Fibroblast of gingiva (primary cell): ENCODE data around the gene BNIP1.

Experiments
- DNase-seq: peaks from one replicate; pipeline ENCODE4 v3.0.0-alpha.2; 2011; ENCODE audit warnings: low read depth

Gene BNIP1

DNA sequence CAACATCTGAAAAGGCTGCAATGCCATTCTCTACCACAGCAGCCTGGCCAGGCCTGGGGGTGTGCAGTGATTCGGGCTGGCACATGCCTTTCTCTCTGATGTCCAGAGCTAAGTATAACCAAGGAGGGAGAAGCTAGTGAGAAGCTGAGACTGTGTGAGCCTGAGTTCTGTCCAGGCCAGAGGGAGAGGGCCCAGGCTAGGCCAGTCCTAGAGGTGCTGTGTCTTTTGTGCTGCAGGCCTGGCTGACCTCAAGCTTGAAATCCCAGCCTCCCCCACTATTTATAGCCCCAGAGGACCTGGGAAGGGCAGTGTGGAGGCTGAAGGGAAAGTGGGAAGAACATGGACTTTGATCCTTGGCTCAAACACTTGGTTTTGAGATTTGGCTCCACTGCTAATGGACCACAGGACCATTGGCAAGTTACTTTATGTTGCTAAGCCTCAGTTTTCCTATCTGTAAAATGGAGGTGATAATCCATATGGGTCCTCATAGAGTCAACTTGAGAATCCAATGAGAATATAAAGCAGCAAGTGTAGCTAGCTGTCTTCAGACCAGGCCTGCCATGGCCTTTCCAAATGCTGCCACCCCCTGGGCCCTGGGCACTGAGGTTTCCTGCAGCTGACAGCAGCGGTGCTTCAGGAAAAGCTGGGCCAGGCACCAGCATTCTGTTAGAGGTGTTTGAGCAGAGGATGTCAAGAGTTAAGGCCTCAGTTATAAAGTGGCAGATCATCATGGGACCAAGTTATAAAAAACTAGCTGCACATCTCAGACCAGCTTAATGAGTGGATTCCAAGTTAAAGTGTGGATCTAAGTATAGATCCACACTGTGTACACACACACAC is 21.1 kb downstream of the BNIP1 start:
- DNase-seq = no peak

DNA sequence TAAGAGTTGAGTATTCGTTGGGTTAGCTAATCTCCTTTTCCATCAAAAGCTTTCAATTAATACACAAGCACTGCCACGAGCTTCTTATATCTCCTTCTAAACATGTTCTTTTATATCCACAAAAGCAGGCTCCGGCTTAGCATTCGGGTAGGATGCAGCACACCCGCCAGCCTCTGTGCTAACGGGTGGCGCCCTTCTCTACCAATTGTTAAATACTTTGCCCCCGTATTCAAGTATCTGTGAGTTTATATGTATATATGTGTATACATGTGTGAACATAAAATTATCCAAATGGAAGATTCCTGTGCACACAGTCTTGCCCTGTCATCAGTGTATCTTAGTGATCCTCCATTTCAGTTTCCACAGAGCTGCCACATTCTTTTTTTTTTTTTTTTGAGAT is 27.8 kb downstream of the BNIP1 start:
- DNase-seq = no peak

DNA sequence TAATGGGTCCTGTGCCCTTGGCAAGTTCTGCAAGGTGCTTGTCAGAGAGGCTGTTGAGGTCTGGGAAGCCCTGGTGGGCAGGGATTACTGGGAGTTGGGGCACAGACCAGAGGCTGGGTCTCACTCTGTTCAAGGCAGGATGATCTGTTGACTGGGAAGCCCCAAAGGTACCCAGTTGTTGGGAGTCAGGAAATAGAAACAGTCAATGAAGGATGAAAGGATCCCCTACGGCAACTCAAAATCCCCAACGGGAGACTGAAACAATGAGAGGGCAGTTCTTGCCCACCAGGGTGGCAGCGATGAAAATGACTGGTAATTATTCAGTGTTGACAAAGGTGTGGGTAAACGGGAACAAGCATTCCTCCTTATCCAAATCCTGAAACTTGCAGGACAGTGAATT is 31.2 kb downstream of the BNIP1 start:
- DNase-seq = no peak

DNA sequence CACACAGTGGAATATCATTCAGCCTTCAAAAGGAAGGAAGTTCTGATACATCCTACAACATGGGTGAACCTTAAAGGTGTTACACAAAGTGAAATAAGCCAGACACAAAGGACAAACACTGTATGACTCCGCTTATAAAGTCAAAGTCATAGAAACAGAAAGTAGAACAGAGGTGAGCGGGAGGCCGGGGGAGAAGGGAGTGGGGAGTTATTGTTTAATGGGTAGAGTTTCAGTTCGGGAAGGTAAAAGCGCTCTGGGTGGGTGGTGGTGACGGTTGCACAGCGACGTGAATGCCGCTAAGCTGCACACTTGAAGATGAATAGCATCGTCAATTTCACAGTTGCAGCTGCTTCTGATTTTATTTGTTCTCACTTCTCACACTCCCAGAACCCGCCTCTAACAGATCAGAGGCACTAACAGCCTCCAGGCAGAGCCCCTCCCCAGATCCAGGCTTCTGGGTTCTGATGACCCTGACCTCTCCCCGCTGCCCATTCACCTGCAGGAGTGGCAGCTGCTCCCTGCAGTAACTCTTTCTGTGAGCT is 34.1 kb downstream of the BNIP1 start:
- no peak for DNase-seq

DNA sequence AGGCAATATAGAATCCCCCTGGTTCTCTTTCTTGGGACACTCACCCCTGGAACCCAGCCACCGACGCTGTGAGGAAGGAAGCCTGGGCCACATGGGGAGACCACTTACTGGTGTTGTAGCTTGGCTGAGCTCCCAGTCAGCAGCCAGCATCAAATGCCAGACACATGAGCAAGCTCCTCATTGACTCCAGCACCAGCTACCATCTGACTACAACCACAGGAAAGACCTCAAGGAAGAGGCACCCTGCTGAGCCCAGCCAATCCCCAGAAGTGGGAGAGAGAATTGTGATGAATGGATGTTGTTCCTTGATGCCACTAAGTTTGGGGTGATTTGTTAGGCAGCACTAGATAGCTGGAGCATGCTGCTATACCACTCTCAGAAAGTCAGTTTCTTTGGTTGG is 36.0 kb downstream of the BNIP1 start:
- DNase-seq = no peak

DNA sequence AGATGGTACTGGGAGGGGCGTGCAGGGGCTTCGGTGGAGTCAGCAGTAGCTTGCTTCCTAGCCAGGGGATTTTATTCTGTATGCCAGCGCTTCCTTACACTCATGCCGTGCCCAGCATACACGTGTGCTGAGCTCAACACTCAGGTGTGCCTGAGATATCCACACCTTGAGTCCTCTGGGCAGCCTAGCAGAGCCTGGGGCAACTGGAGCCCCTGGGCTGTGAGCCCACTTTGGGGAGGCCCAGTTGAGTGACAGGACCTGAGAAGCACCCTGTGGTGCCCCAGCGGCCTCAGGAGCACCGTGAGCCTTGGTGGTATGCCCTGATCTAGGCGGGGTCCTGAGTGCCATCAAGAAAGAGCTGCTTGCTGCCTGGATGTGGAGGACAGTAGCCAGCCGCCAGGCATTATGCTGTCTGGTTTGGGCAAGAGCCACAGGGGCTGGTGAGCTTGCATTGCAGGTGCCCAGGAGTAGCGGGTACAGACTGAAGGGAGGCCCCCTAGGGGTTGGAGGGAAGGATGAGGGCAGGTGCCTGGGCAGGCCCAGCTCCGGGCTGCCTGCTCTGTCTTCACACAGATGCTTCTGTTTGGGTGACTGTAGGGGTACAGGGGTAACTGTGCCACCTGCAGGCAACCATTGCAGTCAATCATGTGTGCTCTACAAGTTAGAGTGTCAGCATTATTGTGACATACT is 42.9 kb downstream of the BNIP1 start:
- no peak for DNase-seq

DNA sequence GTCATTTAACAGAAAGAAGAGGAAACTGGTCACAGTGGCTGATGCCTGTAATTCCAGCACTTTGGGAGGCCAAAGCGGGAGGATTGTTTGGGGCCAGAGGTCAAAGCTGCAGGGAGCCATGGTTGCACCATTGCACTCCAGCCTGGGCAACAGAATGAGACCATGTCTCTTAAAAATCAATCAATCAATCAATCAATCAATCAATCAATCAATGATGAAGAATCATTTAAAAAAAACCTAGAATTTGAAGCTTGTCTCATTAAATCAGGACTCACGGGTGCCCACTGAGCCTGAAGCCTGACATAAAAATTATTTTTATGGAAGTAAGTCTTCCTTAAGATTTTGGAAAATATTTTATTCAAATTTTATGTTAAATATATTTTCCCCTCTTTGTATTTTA is 43.9 kb downstream of the BNIP1 start:
- no peak for DNase-seq

DNA sequence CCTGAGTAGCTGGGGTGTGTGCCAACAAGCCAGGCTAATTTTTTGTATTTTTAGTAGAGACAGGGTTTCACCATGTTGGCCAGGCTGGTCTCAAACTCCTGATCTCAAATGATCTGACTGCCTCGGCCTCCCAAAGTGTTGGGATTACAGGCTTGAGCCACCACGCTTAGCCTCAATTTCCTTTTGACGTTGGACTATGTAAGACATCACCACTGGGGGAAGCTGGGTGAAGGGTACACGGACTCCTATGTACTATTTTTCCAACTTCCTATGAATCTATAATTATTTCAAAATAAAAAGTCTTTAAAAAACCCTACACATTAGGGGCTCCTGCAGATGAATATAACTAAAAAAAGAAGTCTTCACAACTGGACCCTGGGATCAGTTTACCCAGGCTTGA is 46.7 kb downstream of the BNIP1 start:
- no peak for DNase-seq

DNA sequence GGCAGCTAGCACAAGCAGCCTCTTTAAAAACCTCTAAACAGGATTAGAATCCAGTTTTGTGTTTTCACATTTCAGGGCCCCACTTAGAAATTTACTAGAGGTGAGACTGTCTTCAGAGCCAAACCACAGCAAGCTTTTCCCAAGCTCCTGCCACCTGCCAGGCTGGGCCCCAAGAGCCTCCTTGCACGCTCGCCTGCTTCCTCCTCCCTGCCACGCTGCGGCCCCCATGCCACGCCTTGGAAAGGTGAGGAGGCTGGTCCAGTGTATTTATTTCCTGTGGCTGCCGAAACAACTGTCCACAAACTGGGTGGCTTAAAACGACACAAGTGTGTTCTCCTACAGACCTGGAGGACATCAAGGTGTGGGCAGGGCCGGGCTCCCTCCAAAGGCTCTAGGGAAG is 47.2 kb downstream of the BNIP1 start:
- no peak for DNase-seq

DNA sequence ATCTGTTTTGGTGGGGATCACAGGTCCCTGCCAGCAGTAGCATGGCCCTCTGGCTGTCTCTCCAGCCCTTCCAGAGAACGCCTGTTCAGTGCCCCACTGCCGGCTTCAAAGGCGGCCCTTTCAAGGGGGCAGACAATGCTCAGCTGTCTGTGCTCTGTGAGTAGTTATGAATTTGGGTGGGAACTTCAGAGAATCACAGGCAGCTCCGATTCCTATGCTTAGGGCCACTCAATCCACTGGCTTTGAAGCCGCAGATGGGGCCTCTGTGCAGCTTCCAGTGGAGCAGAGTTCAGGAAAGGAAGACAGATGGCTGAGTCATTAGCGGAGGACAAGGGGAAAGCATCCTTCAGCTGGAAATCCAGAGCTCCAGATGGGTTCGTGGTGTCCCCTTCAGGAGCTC is 48.2 kb downstream of the BNIP1 start:
- DNase-seq = no peak

DNA sequence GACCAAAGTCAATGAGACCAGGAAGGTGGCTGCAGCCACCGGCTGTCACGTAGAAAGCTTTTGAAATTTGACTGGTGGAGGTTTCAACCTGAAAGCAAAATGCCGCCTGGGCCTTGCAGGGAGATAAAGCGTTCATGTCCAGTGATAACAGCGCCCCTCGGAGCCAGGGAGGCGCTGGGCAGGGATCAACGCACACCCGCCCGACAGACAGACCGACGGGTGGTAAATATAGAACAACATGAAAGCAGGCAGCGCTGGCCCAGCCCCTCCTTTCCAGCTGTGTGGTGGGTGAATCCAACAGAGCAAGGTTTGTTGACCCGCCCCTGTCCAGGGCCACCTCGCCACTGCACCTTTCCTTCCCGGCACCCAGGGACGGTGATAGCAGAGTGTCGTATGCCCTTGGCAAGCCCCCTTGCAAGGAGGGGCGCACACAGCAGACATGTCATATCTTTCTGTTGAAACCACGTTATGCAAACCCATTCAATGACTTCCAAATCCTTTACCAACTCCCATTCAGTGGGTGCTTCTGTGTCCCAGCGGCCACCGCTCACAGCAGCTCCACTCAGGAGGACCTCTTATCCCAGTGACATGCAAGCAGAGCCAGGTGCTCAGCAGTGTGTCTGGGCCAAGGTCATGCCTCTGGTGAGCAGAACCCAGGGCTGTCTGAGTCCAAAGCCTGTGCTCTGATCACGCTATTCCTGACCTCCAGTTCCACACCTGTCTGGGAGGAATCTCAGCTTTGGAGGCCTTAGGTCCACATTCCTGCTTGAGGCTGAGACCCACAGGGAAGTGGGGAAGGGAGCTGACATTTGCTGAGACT is 52.0 kb downstream of the BNIP1 start:
- no peak for DNase-seq

DNA sequence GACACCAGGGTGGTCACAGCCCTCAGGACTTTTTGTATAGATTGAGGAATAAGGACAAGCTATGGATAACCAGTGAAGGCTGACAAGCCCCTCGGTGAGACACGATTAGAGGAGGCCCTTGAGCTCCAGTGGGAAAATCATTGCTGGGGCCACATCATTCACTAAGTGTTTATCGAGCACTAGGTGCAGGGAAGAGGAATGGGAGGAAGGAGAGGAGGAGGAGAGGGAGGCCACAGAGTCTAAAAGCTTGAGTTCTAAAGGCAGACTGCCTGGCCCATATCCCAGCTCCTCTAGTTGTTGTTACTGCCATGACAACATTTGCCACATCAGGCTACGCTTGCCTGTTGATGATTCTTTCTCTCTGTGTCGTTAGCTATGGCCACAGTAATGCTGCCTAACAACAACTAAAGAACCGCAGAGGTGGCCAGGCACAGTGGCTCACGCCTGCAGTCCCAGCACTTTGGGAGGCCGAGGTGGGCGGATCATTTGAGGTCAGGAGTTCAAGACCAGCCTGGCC is 53.1 kb downstream of the BNIP1 start:
- DNase-seq = no peak

DNA sequence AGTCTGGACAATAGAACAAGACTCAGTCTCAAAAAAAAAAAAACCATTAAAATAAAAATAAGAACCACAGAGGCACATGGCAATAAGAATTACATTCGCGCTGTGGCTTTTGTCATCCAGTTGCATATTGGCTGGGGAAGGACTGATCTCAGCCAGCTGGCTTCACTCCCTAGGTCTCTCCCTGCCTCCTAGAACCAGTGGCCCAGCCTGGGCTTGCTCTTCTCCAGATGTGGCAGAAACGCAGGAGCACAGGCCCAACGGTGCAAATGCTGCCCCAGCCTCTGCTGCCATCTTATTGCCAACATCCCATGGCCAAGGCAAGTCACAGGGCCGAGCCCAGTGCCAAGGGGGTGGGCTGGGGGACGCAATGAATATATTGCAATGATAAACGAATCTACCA is 53.7 kb downstream of the BNIP1 start:
- no peak for DNase-seq

DNA sequence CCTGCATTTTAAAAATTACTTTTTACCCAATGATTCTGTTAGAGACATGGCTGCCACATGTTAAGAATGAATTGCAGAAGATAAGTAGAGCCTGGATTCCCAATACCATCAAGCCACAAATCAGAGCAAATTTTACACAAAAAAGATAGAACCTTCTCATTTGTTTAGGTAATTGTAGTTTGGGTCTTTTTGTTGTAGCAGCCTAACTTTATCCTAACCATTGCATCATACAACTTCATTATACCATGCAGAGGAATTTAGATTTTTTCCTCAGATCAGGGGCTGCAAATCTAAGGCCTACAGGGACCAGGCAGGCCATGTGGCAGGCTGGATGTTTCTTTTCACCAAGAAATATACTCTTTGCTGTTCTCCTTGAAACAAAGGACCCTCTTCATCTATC is 56.0 kb downstream of the BNIP1 start:
- no peak for DNase-seq

DNA sequence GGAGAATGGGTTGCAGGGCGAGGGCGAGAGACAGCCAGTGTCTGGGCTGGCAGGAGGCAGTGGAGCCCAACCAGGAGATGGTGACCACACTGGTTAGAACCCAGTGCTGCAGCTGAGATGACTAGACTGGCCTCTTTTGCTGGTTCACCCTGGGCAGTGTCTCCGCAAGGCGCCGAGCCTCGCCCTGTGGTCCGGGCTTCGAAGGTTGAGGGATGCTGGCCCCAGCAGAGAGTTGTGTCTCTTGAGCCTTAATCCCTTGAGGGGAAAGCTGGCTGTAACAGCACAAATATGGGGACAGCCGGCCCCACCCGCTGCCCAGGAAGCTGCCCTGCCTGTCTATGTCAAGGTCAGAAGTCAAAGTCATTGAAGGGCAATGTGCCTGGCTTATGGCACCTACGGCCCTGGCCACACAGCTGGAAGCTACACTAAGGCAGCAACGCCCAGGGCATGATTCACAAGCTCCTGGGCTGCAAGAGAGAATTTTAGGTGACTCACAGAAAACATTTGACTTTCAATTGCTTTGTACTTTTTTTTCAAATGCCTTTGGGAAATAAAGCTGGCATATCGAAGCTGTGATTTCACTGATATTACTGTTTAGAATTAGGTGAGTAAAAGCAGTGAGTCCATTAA is 57.4 kb downstream of the BNIP1 start:
- DNase-seq = peak; percentile 56

DNA sequence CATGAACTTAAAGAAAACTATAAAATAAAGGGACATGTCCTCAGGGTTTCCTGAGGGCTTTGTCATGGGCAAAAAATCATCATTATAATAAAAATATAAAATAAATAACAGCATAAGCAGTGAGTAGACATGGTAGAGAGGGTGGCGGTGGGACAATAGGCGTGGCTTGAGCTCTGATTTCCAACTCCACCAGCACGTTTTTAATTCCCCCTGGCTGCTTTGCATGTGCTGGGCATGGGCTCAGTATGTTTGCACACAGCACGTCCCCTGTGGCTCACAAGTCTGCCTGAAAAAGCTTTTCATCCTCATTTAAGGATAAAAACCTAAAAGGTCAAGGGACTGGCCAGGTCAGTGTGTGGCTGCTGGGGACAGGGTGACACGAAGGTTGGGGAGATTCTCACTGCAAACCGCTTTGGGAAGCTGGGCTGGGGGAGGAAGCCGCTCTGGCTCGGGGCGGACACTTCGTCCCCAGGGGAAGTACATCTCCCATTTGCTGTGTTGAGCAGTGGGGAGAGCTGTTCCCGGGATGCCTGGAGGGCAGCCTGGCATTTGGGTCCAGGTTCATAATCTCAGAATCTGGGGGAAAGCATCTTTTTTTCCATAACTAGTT is 58.0 kb downstream of the BNIP1 start:
- no peak for DNase-seq

DNA sequence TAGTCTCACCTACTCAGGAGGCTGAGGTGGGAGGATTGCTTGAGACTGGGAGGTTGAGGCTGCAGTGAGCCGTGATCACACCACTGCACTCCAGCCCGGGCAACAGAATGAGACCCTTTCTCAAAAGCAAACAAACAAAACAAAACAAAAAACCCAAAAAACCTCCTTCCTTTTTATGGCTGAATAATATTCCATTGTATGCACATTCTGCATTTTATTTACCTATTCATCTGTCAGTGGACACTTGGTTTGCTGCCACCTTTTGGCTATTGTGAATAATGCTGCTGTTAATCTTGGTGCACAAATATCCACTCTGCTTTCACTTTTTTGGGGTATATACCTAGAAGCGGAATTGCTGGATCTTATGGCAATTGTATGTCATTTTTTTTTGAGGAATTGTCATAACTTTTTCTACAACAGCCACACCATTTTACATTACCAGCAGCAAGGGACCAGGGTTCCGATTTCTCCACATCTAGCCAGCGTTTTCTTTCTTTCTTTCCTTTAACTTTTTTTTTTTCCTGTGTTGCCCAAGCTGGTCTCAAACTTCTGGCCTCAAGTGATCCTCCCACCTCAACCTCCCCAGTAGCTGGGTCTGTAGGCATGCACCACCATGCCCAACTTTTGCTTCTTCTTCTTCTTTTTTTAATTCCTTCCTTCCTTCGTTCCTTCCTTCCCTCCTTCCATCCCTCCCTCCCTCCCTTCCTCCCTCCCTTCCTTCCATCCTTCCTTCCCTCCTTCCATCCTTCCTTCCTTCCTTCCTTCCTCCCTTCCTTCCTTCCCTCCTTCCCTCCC is 60.1 kb downstream of the BNIP1 start:
- no peak for DNase-seq

DNA sequence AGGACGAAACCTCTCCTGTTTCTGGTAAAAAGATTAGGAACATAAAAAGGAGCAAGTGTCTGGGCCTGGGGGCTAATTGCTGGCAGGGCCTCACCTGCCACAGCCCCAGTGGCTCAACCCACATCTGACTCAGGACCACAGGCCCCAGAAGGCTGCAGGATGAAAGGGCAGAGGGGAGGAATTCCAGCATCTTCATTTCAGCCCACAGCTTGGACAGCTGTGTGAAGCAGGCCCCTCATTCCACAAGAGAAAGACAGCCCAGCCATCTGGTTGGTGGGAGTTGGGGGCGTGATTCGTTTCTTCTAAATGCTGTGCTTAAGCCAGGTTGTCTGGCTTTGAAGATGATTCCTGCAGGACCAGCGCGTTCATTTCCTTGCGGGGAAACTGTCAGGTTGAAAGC is 61.6 kb downstream of the BNIP1 start:
- no peak for DNase-seq

DNA sequence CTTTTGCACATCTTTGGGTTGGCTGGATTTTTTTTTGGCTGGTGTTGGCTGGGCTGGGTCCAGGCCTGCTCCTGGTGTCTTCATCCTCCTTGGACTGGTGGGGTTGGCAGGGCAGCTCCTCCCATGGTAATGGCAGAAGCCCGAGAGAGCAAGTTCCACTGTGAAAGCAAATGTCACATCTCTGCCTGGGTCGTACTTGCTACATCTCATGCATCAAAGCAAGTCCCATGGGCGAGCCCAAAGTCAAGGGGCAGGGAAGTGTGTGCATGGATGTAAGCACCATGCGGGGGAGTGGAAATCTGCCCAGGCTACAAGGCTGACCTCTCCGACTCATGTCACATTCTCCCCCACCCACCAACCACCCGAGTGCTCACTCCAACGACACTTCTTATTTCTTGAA is 64.0 kb downstream of the BNIP1 start:
- no peak for DNase-seq

DNA sequence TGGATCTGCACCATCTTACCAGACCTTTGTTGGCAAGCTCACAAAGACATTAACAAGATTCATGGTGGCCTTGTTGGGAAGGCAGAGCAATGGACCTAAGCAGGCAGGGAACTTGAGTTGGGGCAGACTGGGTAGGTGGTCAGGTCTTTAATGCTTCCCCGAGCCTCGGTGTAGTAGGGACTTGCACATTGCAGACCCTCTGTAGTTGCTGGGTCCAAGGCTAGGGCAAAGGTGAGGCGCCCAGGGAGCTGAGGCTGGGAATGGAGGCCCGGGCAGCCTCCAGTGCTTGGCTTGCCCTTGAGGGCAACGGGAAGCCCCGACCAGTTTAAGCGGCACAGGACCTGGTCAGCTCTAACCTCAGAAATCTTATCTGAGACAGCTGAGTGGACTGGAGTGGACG is 66.5 kb downstream of the BNIP1 start:
- no peak for DNase-seq

DNA sequence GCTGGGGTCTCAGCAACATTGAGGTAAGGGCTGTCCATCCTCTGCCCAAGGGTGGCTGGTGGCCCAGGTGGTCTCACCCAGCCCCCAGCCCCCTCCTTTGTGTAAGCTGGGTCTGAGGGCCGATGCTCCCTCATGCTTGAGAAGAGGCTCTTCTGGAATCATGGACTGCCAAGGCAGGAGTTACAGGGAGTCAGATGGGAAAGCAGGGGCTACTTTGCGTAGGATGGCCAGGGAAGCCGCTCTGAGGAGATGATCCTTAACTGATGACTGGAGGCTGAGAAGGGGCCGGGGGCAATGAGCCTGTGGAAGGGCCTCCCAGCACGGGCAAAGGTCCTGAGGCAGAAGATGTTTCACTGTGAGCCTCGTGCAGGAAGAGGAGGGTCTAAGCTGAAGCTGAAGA is 67.0 kb downstream of the BNIP1 start:
- DNase-seq = no peak
